HG03108 (cell line): Measurements from ENCODE around the gene NOP56.

ENCODE experiments used
- ATAC-seq: cut with Tn5 transposase; IDR thresholded peaks from one replicate; pipeline ENCODE4 v1.9.1; 2021; ENCODE audit warnings: moderate library complexity; ENCODE audit not compliant: unreplicated experiment

Gene NOP56

GRCh38 chr20:2651772-2652723 is at the start of gene NOP56:
NOP56 (plus strand) TSS chr20:2652632; CDS start chr20:2652661, 29 bp downstream.
- ATAC-seq: peak; percentile 81

- ATAC-seq: no peak
Measured at GRCh38 chr20:2602746-2603145, 49.7 kb upstream of the NOP56 start.

- no peak for ATAC-seq
Measured at GRCh38 chr20:2603816-2604505, 48.5 kb upstream of the NOP56 start.

- ATAC-seq: no peak
Measured at GRCh38 chr20:2604506-2604835, 48.0 kb upstream of the NOP56 start.

- ATAC-seq: no peak
Measured at GRCh38 chr20:2606507-2607006, 45.9 kb upstream of the NOP56 start.

- ATAC-seq: no peak
Measured at GRCh38 chr20:2610326-2610725, 42.1 kb upstream of the NOP56 start.

GRCh38 chr20:2610941-2611720 is 41.3 kb upstream of the NOP56 start:
- no peak for ATAC-seq

- ATAC-seq: no peak
Measured at GRCh38 chr20:2612073-2612472, 40.4 kb upstream of the NOP56 start.

- ATAC-seq: no peak
Measured at GRCh38 chr20:2616634-2617033, 35.8 kb upstream of the NOP56 start.

GRCh38 chr20:2617099-2617714 is 35.2 kb upstream of the NOP56 start:
- ATAC-seq: no peak

- ATAC-seq: no peak
Measured at GRCh38 chr20:2618815-2619214, 33.6 kb upstream of the NOP56 start.

GRCh38 chr20:2619337-2619736 is 33.1 kb upstream of the NOP56 start:
- ATAC-seq: no peak

- ATAC-seq: no peak
Measured at GRCh38 chr20:2619961-2620595, 32.4 kb upstream of the NOP56 start.

GRCh38 chr20:2624190-2624589 is 28.2 kb upstream of the NOP56 start:
- ATAC-seq: no peak

- ATAC-seq: no peak
Measured at GRCh38 chr20:2625062-2625461, 27.4 kb upstream of the NOP56 start.

- no peak for ATAC-seq
Measured at GRCh38 chr20:2626853-2627541, 25.4 kb upstream of the NOP56 start.

- ATAC-seq: no peak
Measured at GRCh38 chr20:2631228-2631627, 21.2 kb upstream of the NOP56 start.

GRCh38 chr20:2633381-2633780 is 19.1 kb upstream of the NOP56 start:
- ATAC-seq: no peak

GRCh38 chr20:2637246-2637645 is 15.2 kb upstream of the NOP56 start:
- ATAC-seq: no peak

- no peak for ATAC-seq
Measured at GRCh38 chr20:2640260-2640659, 12.2 kb upstream of the NOP56 start.
